CD4-positive, alpha-beta T cell treated with Interleukin-15 for 1 hour (primary cell): ENCODE measurements around the gene ADAMTS17.

Source experiments
- DNase-seq: peaks from one replicate; pipeline ENCODE4 v3.0.0-alpha.2; 2020

Gene ADAMTS17

GRCh38 chr15:100338971-100339444 lies 2.8 kb downstream of the ADAMTS17 start:
- peak; percentile 66 for DNase-seq

DNA sequence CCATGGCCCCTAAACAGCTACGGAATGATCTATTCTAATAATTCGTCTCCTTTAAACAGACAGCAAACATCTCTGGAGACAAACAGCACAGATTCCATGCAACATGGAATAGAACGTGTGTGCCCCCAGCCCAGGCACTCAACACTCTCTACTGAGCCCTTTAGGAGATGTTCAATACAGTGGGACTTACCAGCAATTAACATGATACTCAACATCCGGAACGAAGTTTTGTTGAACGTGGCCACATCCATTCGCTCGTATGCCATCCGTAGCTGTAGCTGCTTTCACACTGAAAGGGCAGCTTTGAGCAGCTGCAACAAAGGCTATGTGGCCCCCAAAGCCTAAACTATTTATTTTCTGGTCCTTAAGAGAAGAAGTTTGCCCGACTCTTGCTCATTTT lies 3.5 kb downstream of the ADAMTS17 start:
- DNase-seq = no peak

GRCh38 chr15:100337096-100338044 lies 4.4 kb downstream of the ADAMTS17 start:
- DNase-seq = no peak

DNA sequence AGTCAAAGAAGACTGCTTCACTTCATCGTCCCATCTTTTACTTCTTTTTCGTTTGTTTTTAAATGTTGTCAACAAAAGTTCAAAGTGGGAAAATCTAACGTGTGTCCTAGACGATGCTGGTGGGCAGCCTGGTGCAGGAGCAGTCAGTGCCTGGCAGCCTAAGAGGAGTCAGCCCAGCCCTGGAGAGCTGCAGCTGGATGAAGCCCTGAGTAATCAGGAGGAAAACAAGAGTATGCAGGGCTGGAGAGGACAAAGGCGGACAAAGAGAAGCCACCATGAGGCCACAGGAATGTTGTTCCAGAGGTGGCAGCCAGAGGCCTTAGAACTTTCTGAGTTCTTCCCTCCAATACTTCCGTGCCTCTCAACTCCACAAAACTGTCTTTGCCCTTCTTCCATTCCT lies 5.7 kb downstream of the ADAMTS17 start:
- DNase-seq = no peak

DNA sequence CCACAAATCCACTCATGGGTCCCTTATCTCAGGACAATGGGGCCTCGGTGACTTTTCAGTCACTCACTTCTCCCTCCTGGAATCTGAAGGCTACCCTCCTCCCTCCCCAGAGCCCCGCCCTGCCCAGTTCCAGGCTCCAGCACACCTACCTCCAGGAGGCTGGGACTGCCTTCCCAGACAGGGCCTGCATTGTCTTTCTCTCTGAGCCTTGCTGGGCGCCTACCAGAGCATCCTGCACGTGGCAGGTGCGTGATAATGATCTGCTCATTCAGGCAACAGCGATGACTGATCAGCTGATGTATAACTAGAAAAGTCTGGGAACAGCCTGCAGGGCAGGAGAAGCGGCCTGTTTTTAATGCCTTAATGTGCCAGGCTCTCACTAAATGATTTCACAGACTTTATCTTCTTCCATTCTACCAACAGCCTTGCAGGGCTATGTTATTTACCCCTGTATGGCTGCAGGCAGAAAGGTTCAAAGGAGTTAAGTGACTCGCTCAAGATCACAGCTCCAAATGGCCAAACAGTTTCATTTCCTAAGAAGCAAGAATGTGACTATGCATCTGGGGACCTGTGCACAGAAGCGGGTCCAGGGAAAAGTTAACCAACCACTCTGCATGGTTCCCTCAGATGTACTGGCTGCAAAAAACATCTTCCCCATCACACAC lies 6.3 kb downstream of the ADAMTS17 start:
- no peak for DNase-seq

DNA sequence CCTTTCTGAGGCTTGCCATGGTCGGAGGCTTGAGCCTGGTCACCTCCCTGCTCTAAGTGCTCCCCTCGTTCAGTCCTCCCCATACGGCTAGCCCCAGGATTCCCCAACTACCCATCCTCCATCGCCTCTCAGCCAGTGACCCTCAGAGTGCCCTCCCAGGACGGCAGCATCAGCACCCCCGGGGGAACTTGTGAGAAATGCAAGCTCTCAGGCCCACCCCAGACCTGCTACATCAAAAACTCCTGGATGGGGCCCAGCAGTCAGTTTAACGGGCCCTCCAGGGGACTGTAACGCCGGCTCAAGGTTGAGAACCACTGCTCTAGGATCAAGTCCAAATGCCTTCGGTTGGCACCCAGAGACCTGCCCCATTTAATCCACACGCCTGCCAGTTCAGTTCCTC lies 6.9 kb downstream of the ADAMTS17 start:
- no peak for DNase-seq

DNA sequence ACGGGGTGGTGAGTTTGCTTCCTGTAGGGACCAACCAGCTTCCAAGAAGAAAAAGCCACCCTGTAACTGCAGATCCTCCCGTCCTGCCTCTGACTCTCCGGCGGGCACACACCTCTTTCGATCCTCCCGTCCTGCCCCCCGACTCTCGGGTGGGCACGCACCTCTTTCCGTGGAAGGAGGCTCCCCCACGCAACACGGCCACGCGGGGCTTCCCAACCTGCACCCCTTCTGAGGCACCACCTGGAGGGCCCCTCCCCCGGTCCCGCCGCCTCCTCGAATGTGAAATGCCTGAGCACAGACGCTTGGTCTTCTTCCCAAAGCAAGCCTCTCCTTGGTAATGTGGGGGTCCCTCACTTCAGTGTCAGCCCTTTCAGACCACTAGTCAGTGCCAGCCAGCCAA lies 7.3 kb downstream of the ADAMTS17 start:
- no peak for DNase-seq

GRCh38 chr15:100334015-100334414 lies 7.8 kb downstream of the ADAMTS17 start:
- no peak for DNase-seq

DNA sequence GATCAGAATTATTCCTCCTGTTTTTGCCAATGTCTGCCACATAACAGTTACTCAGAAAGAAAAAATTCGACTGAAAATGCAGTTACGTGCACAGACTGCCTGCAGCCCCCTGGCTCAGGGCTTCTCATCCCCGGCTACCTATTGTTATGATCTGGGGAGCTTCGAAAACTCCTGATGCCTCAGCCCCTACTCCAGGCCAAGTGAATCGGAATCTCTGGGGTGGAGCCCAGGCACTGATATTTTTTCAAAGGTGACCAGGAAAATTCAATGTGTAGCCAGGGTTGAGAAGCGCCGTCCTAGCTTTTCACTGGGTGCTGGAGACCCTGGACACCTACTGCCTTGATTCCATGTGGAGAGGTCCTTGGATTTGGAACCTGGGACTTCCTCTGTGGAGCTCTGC lies 8.5 kb downstream of the ADAMTS17 start:
- no peak for DNase-seq

GRCh38 chr15:100332721-100333120 lies 9.1 kb downstream of the ADAMTS17 start:
- DNase-seq = no peak

DNA sequence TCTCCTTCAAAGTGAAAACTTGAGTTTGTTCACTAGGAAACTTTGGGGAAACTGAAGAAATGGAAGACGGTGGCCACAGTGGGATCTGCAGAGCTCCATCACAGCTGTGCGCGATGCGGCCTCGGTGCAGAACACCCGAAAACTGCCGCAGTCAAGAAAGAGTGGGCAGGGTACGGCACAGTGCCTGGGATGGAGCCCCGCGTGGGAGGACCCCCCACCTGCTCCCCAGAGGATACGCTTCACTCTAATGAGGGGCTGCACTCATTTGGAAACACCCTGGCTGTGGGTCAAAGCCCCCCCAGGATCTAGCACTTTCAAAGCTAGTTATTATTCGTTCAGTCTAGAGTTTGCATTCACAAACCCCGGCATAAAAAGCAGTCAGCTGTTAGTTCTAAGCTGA lies 9.5 kb downstream of the ADAMTS17 start:
- DNase-seq = no peak

GRCh38 chr15:100330629-100331215 lies 11.1 kb downstream of the ADAMTS17 start:
- DNase-seq = peak; percentile 30

DNA sequence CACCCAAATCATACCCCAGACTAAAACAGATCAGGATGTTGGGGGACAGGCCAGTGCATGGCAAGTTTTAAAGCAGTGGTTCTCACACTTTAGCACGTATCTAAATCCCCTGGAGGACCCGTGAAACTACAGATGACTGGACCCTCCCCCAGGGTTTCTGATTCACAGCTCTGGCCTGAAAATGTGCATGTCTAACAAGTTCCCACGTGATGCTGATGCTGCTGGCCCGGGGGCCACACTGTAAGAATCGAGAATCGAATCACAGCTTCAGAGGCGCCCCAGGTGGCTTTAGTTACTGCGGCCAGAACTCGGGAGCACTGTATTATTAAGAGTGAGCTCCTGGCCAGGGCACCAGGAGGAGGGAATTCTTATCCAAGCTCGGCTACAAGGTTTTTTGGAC lies 11.6 kb downstream of the ADAMTS17 start:
- no peak for DNase-seq

DNA sequence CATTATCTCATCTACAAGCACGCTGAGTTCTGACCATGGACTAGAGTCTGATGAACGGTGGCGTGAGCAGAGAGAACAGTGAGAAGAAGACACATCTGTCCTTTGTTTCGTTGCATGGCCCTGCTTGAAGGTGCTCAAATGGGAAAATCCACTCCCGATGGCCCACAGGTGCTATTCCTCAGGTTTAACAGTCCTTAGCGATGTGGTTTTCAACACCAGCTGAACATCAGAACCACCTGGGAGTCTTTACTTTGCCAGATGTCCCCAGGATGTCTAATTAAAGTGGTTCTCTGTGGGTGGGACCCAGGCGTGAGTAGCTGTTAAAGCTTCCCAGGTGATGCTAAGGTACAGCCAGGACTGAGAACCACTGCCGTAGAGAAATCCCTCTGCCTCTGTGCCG lies 13.0 kb downstream of the ADAMTS17 start:
- DNase-seq = no peak

DNA sequence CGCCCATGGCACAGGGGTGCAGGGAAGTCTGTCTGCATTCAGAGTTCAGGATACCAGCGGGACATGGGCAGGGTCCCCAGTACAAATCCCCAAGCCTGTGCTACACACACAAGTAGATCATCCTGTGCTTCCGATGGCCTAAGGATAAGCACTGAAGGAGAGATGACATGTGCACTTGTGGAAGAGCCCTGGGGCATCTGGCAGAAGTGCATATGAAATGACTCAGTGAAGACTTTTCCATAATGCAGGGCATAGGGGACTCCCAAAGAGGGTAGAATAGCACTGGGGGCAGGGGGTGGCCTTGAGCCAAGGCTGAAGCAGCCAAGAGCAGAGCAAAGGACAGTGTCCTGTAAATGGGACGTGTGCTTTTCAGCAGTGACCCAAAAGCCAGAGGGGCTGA lies 22.9 kb downstream of the ADAMTS17 start:
- DNase-seq = no peak

DNA sequence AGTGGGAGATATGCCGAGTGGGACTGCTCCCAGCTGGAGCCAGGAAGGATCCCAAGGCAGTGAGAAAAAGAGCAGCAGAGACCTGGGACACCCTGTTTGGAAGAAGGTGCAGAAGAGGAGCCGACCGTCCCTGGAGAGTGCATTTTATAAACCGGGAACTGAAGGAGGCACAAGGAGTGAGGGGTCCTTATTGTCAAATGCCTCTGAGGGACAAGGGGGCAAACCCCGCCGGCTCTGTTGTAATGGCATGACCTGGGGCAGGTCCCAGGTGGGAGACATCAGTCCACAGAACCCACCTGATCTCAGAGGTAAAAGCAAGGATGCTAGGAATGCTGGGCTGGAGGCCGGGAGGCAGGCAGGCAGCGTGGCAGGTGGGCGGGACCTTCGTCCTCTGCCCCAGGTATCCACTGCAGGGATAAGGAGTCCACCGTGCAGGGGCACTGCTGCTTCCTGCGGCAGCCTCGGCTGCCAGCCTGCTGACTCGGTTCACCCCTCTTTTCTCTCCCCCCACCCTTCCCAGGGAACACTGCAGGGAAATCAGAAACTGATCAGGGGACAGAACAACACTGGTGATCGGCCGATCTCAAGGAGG lies 26.9 kb downstream of the ADAMTS17 start:
- DNase-seq = no peak

DNA sequence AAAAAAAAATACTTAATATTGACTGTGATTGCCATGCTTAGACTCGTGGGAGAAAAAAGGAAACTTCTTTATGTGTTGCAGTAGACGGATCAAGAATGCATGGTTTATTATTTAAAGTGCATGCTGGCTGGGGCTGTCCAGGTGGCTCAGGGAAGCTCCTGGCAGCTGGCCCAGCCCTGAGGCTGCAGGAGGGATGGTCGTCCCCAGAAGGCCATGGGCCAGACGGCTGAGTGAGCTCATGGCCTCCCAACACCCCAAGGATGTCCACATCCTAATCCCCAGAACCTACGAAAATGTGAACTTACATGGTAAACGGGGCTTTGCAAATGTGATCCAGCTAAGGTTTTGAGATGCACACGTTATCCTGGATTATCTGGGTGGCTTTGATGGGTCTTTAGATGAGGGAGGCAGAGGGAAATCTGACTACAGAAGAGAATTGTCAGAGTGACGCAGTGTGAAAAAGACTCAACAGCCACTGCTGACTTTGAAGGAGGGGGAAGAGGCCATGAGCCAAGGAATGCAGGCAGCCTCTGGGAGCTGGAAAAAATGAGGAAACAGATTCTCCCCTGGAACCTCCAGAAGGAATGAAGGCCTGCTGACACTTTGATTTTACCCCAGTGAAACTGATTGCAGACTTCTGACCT lies 29.8 kb downstream of the ADAMTS17 start:
- no peak for DNase-seq

GRCh38 chr15:100311154-100311625 lies 30.6 kb downstream of the ADAMTS17 start:
- DNase-seq = no peak

DNA sequence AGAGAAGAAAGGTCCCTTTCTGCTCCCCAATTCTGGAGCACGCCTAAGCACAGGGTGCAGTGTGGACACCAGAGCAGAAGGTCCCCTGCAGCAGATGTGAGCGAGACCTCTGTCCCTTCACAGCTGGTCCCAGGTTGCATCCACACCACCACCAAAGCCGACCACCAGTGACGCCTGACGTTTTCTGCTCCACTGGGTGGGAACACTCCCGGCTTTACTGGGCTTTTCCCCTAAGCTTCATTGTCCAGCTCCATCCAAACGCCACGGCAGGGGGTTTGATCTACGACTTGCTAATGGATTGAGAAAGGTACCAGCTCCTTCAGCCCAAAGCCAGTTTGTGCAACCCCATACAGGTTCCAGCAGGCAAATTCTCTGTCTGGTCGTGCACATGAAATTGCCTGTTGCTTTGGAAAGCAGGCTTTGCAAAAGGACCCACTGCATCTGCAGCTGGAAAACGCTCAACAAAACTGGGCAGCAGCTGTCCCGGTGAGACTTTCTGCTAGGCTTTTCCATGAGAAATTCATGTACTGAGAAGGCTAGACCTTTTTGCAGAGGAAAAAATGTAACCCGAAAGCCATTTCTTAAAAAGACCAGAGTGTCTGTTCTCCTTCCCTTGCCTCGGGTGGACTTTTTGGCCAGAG lies 31.1 kb downstream of the ADAMTS17 start:
- DNase-seq = no peak

DNA sequence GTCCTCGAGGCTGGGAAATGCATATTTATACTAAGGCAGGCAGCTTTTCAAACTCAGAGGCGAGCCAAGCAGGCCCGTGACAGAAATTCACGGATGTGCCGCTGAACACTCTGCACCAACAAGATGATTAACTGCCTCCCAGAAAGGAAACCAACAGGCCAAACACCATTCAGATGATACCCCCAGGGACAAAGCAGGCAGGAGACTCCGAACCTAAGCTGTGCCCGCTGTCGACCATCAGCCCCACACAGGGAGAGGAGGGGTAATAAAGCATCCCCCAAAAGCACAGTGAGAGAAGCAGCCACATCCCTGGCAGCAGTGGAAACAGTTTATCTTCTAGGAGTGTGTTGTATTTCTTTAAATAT lies 31.8 kb downstream of the ADAMTS17 start:
- DNase-seq = no peak

- DNase-seq = no peak
Observed at GRCh38 chr15:100309109-100310040, 32.4 kb downstream of the ADAMTS17 start.
